HG03045 (cell line): ENCODE data around the gene KIF21B.

ENCODE experiments used
- ATAC-seq: cut with Tn5 transposase; IDR thresholded peaks from one replicate; pipeline ENCODE4 v1.9.1; 2021; ENCODE audit warnings: mild to moderate bottlenecking, moderate library complexity; ENCODE audit not compliant: unreplicated experiment

The KIF21B gene

GRCh38 chr1:201044119-201044518 is 20.6 kb upstream of the KIF21B start:
- no peak for ATAC-seq

GRCh38 chr1:201042779-201043461 is 19.4 kb upstream of the KIF21B start:
- no peak for ATAC-seq

GRCh38 chr1:201041011-201041410 is 17.5 kb upstream of the KIF21B start:
- ATAC-seq = no peak

GRCh38 chr1:201039876-201040275 is 16.4 kb upstream of the KIF21B start:
- no peak for ATAC-seq

- no peak for ATAC-seq
Observed at GRCh38 chr1:201039418-201039817, 15.9 kb upstream of the KIF21B start.

- no peak for ATAC-seq
Observed at GRCh38 chr1:201038186-201038876, 14.8 kb upstream of the KIF21B start.

- no peak for ATAC-seq
Observed at GRCh38 chr1:201036188-201036842, 12.8 kb upstream of the KIF21B start.

- ATAC-seq = no peak
Observed at GRCh38 chr1:201034671-201035070, 11.2 kb upstream of the KIF21B start.

- no peak for ATAC-seq
Observed at GRCh38 chr1:201032408-201032807, 8.9 kb upstream of the KIF21B start.

GRCh38 chr1:201028461-201028889 is 5.0 kb upstream of the KIF21B start:
- no peak for ATAC-seq

GRCh38 chr1:201026836-201027235 is 3.3 kb upstream of the KIF21B start:
- ATAC-seq = no peak

GRCh38 chr1:201026234-201026633 is 2.7 kb upstream of the KIF21B start:
- no peak for ATAC-seq

GRCh38 chr1:201025571-201026002 is 2.1 kb upstream of the KIF21B start:
- ATAC-seq = no peak

GRCh38 chr1:201024625-201024998 is 1.1 kb upstream of the KIF21B start:
- no peak for ATAC-seq

GRCh38 chr1:201023920-201024624 is 558 bp upstream of the KIF21B start:
- ATAC-seq = no peak

- ATAC-seq = no peak
Observed at GRCh38 chr1:201022820-201023516, 546 bp downstream of the KIF21B start.

GRCh38 chr1:201022493-201022819 is 1.1 kb downstream of the KIF21B start:
- no peak for ATAC-seq

- no peak for ATAC-seq
Observed at GRCh38 chr1:201021630-201022492, 1.7 kb downstream of the KIF21B start.

- ATAC-seq = no peak
Observed at GRCh38 chr1:201020721-201021629, 2.5 kb downstream of the KIF21B start.
